T-cell (primary cell): ENCODE measurements around the gene AIG1. TPM values are rescaled to one million over a fixed set of nuclear protein-coding genes. Genes with fewer than 3 reads are reported as not detected.

ENCODE experiments used
- ATAC-seq, 4 experiments: fragments of 200-7000 bp in 3 of 4; fragments of 150-1000 bp in 1 of 4; cut with Tn5 transposase; replicated peaks in 1 of 4; 1 replicate in 3 of 4; 2 replicates in 1 of 4; pipeline ENCODE4 v1.10.0; 2021; ENCODE audit warnings: moderate library complexity in 3 of 4, mild to moderate bottlenecking in 2 of 4, moderate number of reproducible peaks in 1 of 4
- CTCF ChIA-PET, 2 donors: fragments of 300-600 bp; sonication (Branson Sonifier 250); formaldehyde crosslinking; loops; one replicate each; lab custom pipeline; 2022; ENCODE audit warnings: antibody characterized with exemption in 2 of 2; lab: Charles Lee
- POLR2A ChIA-PET, 2 donors: fragments of 300-600 bp; sonication (Branson Sonifier 250); formaldehyde crosslinking; loops; one replicate each; lab custom pipeline; 2022; ENCODE audit warnings: antibody characterized with exemption in 2 of 2; lab: Charles Lee
- DNase-seq, 35 experiments: peaks; one replicate each; pipeline versions ENCODE4 v3.0.0 to v3.0.0-alpha.2; 2013 to 2023
- H3K27ac ChIP-seq: one replicate; pipeline ENCODE4 v1.5.1; 2013; ENCODE audit warnings: low read length
- H3K27me3 ChIP-seq, 2 experiments: replicated peaks in 1 of 2; 1 replicate in 1 of 2; 2 replicates in 1 of 2; pipeline versions ENCODE4 v1.6.1 to v1.7.0; 2013; ENCODE audit warnings: low read length in 1 of 2, mixed read lengths in 1 of 2; ENCODE audit not compliant: control insufficient read depth in 2 of 2, insufficient read depth in 2 of 2; ENCODE audit errors: extremely low read depth in 1 of 2
- H3K36me3 ChIP-seq, 2 donors: 1 replicate in 1 of 2; 2 replicates in 1 of 2; pipeline versions ENCODE4 v1.6.1 to v1.7.0; 2013; ENCODE audit warnings: low read length in 1 of 2; ENCODE audit not compliant: control insufficient read depth in 2 of 2, insufficient read depth in 1 of 2; ENCODE audit errors: extremely low read depth in 1 of 2
- H3K4me1 ChIP-seq, 2 experiments: 1 replicate in 1 of 2; 2 replicates in 1 of 2; pipeline versions ENCODE4 v1.6.1 to v1.7.0; 2013; ENCODE audit warnings: low read length in 2 of 2, mixed read lengths in 1 of 2; ENCODE audit not compliant: insufficient read depth in 2 of 2, control insufficient read depth in 1 of 2; ENCODE audit errors: extremely low read depth in 1 of 2
- H3K4me3 ChIP-seq, 2 donors: 1 replicate in 1 of 2; 2 replicates in 1 of 2; pipeline versions ENCODE4 v1.5.1 to v1.7.0; 2013; ENCODE audit warnings: mild to moderate bottlenecking in 2 of 2, low read length in 1 of 2, moderate library complexity in 1 of 2; ENCODE audit not compliant: control insufficient read depth in 1 of 2; ENCODE audit errors: extremely low read depth in 1 of 2
- H3K9me3 ChIP-seq: 2 replicates; pipeline ENCODE4 v1.7.0; 2013
- H3K27ac Mint-ChIP-seq, 2 donors: one replicate each; pipeline ENCODE4 v1.8.0; 2020 to 2021; ENCODE audit warnings: mild to moderate bottlenecking in 2 of 2, mixed read lengths in 2 of 2
- H3K27me3 Mint-ChIP-seq, 2 donors: one replicate each; pipeline ENCODE4 v1.8.0; 2021 to 2022; ENCODE audit warnings: mixed read lengths in 2 of 2
- H3K36me3 Mint-ChIP-seq: one replicate; pipeline ENCODE4 v1.8.0; 2021; ENCODE audit warnings: mixed read lengths
- H3K4me1 Mint-ChIP-seq, 3 donors: one replicate each; pipeline ENCODE4 v1.8.0; 2020 to 2022; ENCODE audit warnings: mixed read lengths in 3 of 3, mild to moderate bottlenecking in 1 of 3
- H3K4me3 Mint-ChIP-seq, 3 donors: one replicate each; pipeline ENCODE4 v1.8.0; 2020 to 2022; ENCODE audit warnings: mild to moderate bottlenecking in 3 of 3, mixed read lengths in 3 of 3, moderate library complexity in 3 of 3
- H3K9me3 Mint-ChIP-seq, 3 donors: one replicate each; pipeline ENCODE4 v1.8.0; 2020 to 2022; ENCODE audit warnings: mixed read lengths in 3 of 3
- WGBS: methylation state at CpG from one replicate; pipeline ENCODE4 v1.1.5; 2013; ENCODE audit warnings: missing lambda C conversion rate; ENCODE audit not compliant: insufficient coverage; 5-methylcytosine and 5-hydroxymethylcytosine counted together
- total RNA-seq, 35 experiments: library from RNA in 6 of 35; stranded (reverse) in 6 of 35; fragments of 120-200 nt in 1 of 35; gene quantifications; one replicate each; pipeline versions ENCODE4 v1.2.1 to v1.2.4 and lab custom pipeline; 2013 to 2026

Gene AIG1
- total RNA-seq, 5 donors from 2014 or later (not counting 1 experiment from before 2014, with no cell fraction given) = 6.0 to 13.4 (median 7.6) TPM

DNA sequence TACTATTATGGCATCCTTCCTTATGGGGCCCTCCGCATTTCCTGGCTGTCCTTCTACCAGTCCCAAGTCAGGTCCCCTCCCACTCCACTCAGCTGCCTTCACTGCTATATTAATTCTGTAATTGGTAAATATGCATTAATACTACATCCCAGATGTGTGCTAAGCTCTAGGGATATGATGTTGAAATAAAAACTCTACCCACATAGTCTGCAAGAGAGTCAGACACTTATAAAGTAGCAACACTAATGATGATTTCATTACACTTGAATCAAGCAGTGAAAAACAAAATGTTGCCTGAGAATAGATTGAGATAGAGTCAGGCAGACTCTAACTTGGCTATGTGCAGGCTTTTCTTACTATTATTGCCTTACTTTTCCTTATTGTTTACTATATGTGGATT is 62.4 kb downstream of the AIG1 start:
- ChIA-PET CTCF (no interaction called here), POLR2A (no interaction called here)
- H3K4me3 Mint-ChIP-seq = no peak overlapping the region
- H3K9me3 Mint-ChIP-seq = peaks cover 0 to 9% (median 5%) of the 10 kb centered on the region in 3 donors
- Histone ChIP-seq H3K4me3 (no peak overlapping the region), H3K9me3 (no peaks in the 10 kb centered on the region), H3K27me3 (no peaks in the 10 kb centered on the region), H3K27ac (no peak overlapping the region), H3K36me3 (no peaks in the 10 kb centered on the region), H3K4me1 (no peaks in the 10 kb centered on the region)
- WGBS = no CpG with 5 or more reads among the region's 1 CpG
- ATAC-seq = no peak
- H3K27me3 Mint-ChIP-seq = no peaks in the 10 kb centered on the region
- DNase-seq = no peak
- no peak overlapping the region for H3K27ac Mint-ChIP-seq
- H3K36me3 Mint-ChIP-seq = peaks cover 7% of the 10 kb centered on the region
- no peaks in the 10 kb centered on the region for H3K4me1 Mint-ChIP-seq

GRCh38 chr6:143123941-143124340 is 63.3 kb downstream of the AIG1 start:
- Histone ChIP-seq H3K27ac (no peak overlapping the region), H3K4me3 (no peak overlapping the region), H3K9me3 (no peaks in the 10 kb centered on the region), H3K36me3 (no peaks in the 10 kb centered on the region), H3K4me1 (no peaks in the 10 kb centered on the region), H3K27me3 (no peaks in the 10 kb centered on the region)
- Mint-ChIP-seq H3K36me3 (peaks cover 11% of the 10 kb centered on the region), H3K4me1 (no peaks in the 10 kb centered on the region), H3K27me3 (no peaks in the 10 kb centered on the region), H3K27ac (no peak overlapping the region), H3K9me3 (peaks cover 0 to 9% (median 5%) of the 10 kb centered on the region in 3 donors), H3K4me3 (no peak overlapping the region)
- ATAC-seq = no peak
- DNase-seq = no peak
- WGBS = no CpG with 5 or more reads among the region's 2 CpGs
- POLR2A ChIA-PET = no interaction called here
- CTCF ChIA-PET = no interaction called here

DNA sequence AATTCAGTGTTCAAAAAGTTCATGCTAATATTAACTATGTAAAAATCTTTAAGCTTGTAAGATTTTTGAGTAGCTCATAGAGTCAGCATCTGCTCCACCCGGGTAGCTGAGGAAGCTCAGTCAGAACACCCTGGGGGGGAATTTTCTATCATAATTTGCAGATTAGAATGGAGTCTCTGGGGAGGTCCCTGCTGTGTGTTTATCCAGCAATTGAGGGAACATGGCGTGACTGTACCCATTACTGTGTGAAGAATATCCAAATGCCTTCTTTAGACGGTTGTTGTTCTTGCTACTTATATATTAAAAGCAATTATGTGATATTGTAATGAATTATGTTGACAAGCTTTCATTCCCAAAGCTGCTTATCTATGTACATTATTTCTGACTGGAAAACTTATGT is 64.8 kb downstream of the AIG1 start:
- no CpG with 5 or more reads among the region's 3 CpGs for WGBS
- ATAC-seq (no peak), DNase-seq (no peak)
- Histone ChIP-seq H3K4me3 (no peak overlapping the region), H3K4me1 (no peaks in the 10 kb centered on the region), H3K27me3 (no peaks in the 10 kb centered on the region), H3K9me3 (no peaks in the 10 kb centered on the region), H3K36me3 (no peaks in the 10 kb centered on the region), H3K27ac (no peak overlapping the region)
- CTCF ChIA-PET = no interaction called here
- Mint-ChIP-seq H3K4me3 (no peak overlapping the region), H3K9me3 (peaks cover 0 to 9% (median 5%) of the 10 kb centered on the region in 3 donors), H3K36me3 (peaks cover 14% of the 10 kb centered on the region), H3K4me1 (no peaks in the 10 kb centered on the region), H3K27me3 (no peaks in the 10 kb centered on the region), H3K27ac (no peak overlapping the region)
- POLR2A ChIA-PET = no interaction called here

DNA sequence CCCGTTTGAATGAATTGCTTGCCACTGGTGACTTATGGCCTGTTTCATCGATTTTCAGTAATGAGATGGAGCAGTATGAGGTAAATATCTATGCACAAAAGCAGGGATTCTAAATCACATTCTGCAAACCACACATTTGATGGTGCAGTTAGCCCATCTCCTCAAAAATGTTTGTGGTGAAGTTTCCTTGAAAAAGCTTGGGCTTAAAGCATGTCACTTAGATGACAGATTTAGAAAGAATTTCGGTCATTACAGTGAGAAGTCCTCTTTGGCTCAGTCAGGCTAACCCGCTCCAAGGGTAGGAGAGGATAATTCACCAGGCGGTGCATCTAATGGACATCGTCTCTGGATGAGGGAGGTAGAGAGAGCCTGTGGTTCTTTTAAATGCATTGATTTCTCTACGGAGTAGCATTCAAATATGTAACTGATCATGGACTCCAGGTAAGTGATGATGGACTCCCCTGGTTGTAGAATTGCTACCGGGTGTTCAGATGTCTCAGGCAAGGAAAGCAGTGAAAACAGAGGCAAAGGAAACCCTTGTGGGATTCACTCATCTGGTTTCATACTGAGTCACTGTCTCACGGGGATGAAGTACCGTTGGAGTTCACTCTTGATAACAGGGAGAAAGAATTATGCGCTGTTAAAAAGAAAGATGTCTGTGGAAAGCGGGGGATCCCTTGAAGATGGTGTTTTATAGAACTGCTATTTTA is 65.3 kb downstream of the AIG1 start:
- Histone ChIP-seq H3K9me3 (peaks cover 3% of the 10 kb centered on the region), H3K27me3 (no peaks in the 10 kb centered on the region), H3K4me1 (no peaks in the 10 kb centered on the region), H3K27ac (no peak overlapping the region), H3K4me3 (no peak overlapping the region), H3K36me3 (no peaks in the 10 kb centered on the region)
- CTCF ChIA-PET = no interaction called here
- no peaks in the 10 kb centered on the region for H3K27me3 Mint-ChIP-seq
- H3K4me3 Mint-ChIP-seq = no peak overlapping the region
- ATAC-seq (no peak), DNase-seq (no peak)
- POLR2A ChIA-PET = no interaction called here
- 77% methylated on average over 6 of the region's 12 CpGs for WGBS
- H3K27ac Mint-ChIP-seq = no peak overlapping the region
- H3K9me3 Mint-ChIP-seq = peaks cover 0 to 10% (median 7%) of the 10 kb centered on the region in 3 donors
- H3K36me3 Mint-ChIP-seq = peaks cover 17% of the 10 kb centered on the region
- no peaks in the 10 kb centered on the region for H3K4me1 Mint-ChIP-seq

DNA sequence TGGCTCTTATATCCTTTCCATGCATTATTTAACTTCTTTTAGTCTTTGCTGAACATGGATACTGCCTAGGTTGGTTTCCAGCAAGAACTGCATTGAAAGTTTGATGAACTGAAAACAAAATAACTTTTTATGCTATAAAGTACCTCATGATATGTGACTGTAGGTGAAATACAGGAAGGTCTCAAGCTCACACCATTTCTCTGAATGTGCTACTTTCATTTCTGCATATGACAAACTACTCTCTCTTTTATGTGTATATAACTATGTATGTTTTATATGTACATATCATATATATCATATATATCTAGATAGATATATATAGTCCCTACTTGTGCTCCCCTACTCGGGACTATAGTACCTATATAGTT is 65.9 kb downstream of the AIG1 start:
- H3K27ac Mint-ChIP-seq = no peak overlapping the region
- H3K4me1 Mint-ChIP-seq = no peaks in the 10 kb centered on the region
- no peaks in the 10 kb centered on the region for H3K27me3 ChIP-seq
- peaks cover 0 to 10% (median 7%) of the 10 kb centered on the region in 3 donors for H3K9me3 Mint-ChIP-seq
- H3K4me3 ChIP-seq = no peak overlapping the region
- POLR2A ChIA-PET = no interaction called here
- H3K27ac ChIP-seq = no peak overlapping the region
- no peak for DNase-seq
- H3K4me1 ChIP-seq = no peaks in the 10 kb centered on the region
- CTCF ChIA-PET = no interaction called here
- ATAC-seq = no peak
- H3K4me3 Mint-ChIP-seq = no peak overlapping the region
- no peaks in the 10 kb centered on the region for H3K27me3 Mint-ChIP-seq
- peaks cover 17% of the 10 kb centered on the region for H3K36me3 Mint-ChIP-seq
- H3K9me3 ChIP-seq = peaks cover 3% of the 10 kb centered on the region
- no peaks in the 10 kb centered on the region for H3K36me3 ChIP-seq
- WGBS = no CpG with 5 or more reads among the region's 1 CpG

DNA sequence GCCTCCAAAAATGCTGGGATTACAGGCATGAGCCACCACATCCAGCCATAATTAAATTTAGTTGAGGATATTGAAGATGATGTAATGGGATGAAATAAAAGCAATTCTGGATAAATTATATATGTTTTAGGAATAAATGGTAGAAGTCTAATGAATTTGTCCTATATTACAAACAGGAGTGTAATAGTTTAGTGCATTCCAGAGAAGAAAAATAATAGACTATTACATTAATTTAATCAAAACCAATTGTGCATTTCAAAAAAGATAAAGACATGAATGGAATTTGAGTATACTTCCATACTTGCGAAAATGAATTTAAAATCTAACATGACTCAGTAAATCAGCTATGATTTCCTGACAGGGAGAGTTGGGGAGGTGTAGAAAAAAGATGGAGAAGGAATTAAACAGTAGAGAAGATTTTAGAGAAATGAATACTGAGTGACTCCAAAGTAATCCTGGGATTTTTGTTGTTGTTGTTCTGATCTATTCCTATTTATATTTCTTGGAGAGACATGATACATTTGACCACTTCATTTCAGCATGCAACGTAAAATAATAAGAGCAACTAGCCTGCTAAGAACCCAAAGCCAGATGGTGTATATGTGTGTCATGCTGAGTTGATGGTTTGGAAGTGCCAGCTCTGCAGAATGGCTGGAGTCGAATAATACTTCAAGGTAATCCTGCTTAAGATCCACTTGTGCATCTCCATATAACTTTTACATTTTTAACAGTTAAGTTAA is 67.4 kb downstream of the AIG1 start:
- DNase-seq (no peak), ATAC-seq (no peak)
- Mint-ChIP-seq H3K27me3 (no peaks in the 10 kb centered on the region), H3K27ac (no peak overlapping the region), H3K9me3 (peaks cover 0 to 17% (median 10%) of the 10 kb centered on the region in 3 donors), H3K4me3 (no peak overlapping the region), H3K36me3 (peaks cover 17% of the 10 kb centered on the region), H3K4me1 (no peaks in the 10 kb centered on the region)
- Histone ChIP-seq H3K4me1 (no peaks in the 10 kb centered on the region), H3K27ac (no peak overlapping the region), H3K36me3 (no peaks in the 10 kb centered on the region), H3K4me3 (no peak overlapping the region), H3K27me3 (no peaks in the 10 kb centered on the region), H3K9me3 (peaks cover 3% of the 10 kb centered on the region)
- POLR2A ChIA-PET = no interaction called here
- no CpG with 5 or more reads among the region's 3 CpGs for WGBS
- CTCF ChIA-PET = no interaction called here
